Right lobe of liver (tissue), 6 donors: ENCODE data around the gene GATA1. TPM values are rescaled to one million over a fixed set of nuclear protein-coding genes. Genes with fewer than 3 reads are reported as not detected.

Experiments used
- ATAC-seq, 4 donors: fragments of 200-7000 bp; cut with Tn5 transposase; one replicate each; pipeline ENCODE4 v1.9.1; 2020; ENCODE audit warnings: mild to moderate bottlenecking in 4 of 4, moderate library complexity in 4 of 4
- DNase-seq, 3 donors: peaks; one replicate each; pipeline ENCODE4 v3.0.0-alpha.2; 2020
- H3K27ac ChIP-seq, 3 donors: fragments of 200-600 bp; one replicate each; pipeline ENCODE4 v1.8.0; 2022
- H3K27me3 ChIP-seq, 2 donors: fragments of 200-600 bp; one replicate each; pipeline ENCODE4 v1.8.0; 2022
- H3K36me3 ChIP-seq, 4 donors: fragments of 200-600 bp; sonication (generic) in 1 of 4; one replicate each; pipeline versions ENCODE4 v1.5.1 to v1.8.0; 2017 to 2022; ENCODE audit warnings: control low read depth in 1 of 4
- H3K4me1 ChIP-seq, 4 donors: fragments of 200-600 bp; sonication (generic) in 1 of 4; one replicate each; pipeline versions ENCODE4 v1.5.1 to v1.8.0; 2017 to 2022; ENCODE audit warnings: control low read depth in 1 of 4
- H3K4me3 ChIP-seq, 3 donors: fragments of 200-600 bp; one replicate each; pipeline ENCODE4 v1.8.0; 2022
- H3K9me3 ChIP-seq, 4 donors: fragments of 200-600 bp; sonication (generic) in 1 of 4; one replicate each; pipeline versions ENCODE4 v1.5.1 to v1.8.0; 2017 to 2022; ENCODE audit warnings: control low read depth in 1 of 4
- CTCF ChIP-seq, 4 donors: fragments of 200-600 bp in 3 of 4; fragments of 450-650 bp in 1 of 4; IDR thresholded peaks; one replicate each; pipeline versions ENCODE4 v1.5.1 to v1.8.0; 2016 to 2022; ENCODE audit warnings: antibody characterized with exemption in 4 of 4, mild to moderate bottlenecking in 2 of 4
- POLR2A ChIP-seq: fragments of 450-650 bp; IDR thresholded peaks from one replicate; pipeline ENCODE4 v1.6.1; 2017; ENCODE audit warnings: antibody characterized with exemption, mild to moderate bottlenecking
- WGBS: methylation state at CpG from one replicate; pipeline ENCODE4 v1.1.6; 2018; ENCODE audit warnings: low coverage, low lambda C conversion rate; ENCODE audit not compliant: insufficient coverage; ENCODE audit errors: missing lambda C conversion rate; 5-methylcytosine and 5-hydroxymethylcytosine counted together
- intact Hi-C, 2 donors: fragments of 100-400 bp; cut with DNase I; formaldehyde crosslinking; loops; one replicate each; pipeline versions ENCODE4 v1.11.2 to v1.14.1; 2022
- total RNA-seq, 6 experiments: library from RNA; depleted of rRNA in 2 of 6; stranded (reverse); fragments of >200 nt in 2 of 6; fragmentation: NEBNext Ultra II Directional in 3 of 6; extraction: Animal tissue kit (Norgen Biotek cat#: 25700) in 3 of 6; gene quantifications; one replicate each; pipeline versions ENCODE4 v1.1.0 to v1.2.4, GENCODE V29; 2016 to 2023
- donor health status: DM: no; HTN: yes; CAD: no.
- donor health status: DM: no; HTN: no; CAD: no.
- donor health status: DM: no; HTN: no; CAD: no.
- donor health status: DM: no; HTN: yes; CAD: no.
- donor health status: DM: no; HTN: yes; CAD: no.

Gene GATA1
- total RNA-seq, 6 experiments from 2014 or later = 0.37 to 1.2 TPM; not detected in 4

- ATAC-seq = no peak
- intact Hi-C loops = no loop called here
- Histone ChIP-seq H3K36me3 (no peaks in the 10 kb centered on the region), H3K9me3 (no peaks in the 10 kb centered on the region), H3K27ac (no peak overlapping the region), H3K27me3 (no peaks in the 10 kb centered on the region), H3K4me1 (no peaks in the 10 kb centered on the region), H3K4me3 (no peak overlapping the region)
- 52% methylated on average over 16 of the region's 58 CpGs for WGBS
- DNase-seq = no peak
- no peak for TF ChIP-seq POLR2A
- no peak for TF ChIP-seq CTCF (IDR thresholded peaks at IDR 0.05)
Measured at GRCh38 chrX:48831136-48831908, 44.9 kb downstream of the GATA1 start.

GRCh38 chrX:48831909-48832291 is 45.5 kb downstream of the GATA1 start:
- Histone ChIP-seq H3K27ac (no peak overlapping the region), H3K27me3 (no peaks in the 10 kb centered on the region), H3K4me1 (no peaks in the 10 kb centered on the region), H3K9me3 (no peaks in the 10 kb centered on the region), H3K36me3 (no peaks in the 10 kb centered on the region), H3K4me3 (no peak overlapping the region)
- no peak for DNase-seq
- TF ChIP-seq CTCF (IDR thresholded peaks at IDR 0.05) = no peak
- no peak for TF ChIP-seq POLR2A
- WGBS = 15% methylated on average over 4 of the region's 57 CpGs
- ATAC-seq = no peak
- intact Hi-C loops = no loop called here

- Histone ChIP-seq H3K9me3 (no peaks in the 10 kb centered on the region), H3K36me3 (no peaks in the 10 kb centered on the region), H3K27me3 (no peaks in the 10 kb centered on the region), H3K27ac (no peak overlapping the region), H3K4me1 (no peaks in the 10 kb centered on the region), H3K4me3 (no peak overlapping the region)
- intact Hi-C loops = no loop called here
- ATAC-seq (no peak), DNase-seq (no peak)
- no peak for TF ChIP-seq CTCF (IDR thresholded peaks at IDR 0.05)
- TF ChIP-seq POLR2A = no peak
- 50% methylated on average over 9 of the region's 9 CpGs for WGBS
Measured at GRCh38 chrX:48833542-48834138, 47.2 kb downstream of the GATA1 start.

- H3K4me1 ChIP-seq = no peaks in the 10 kb centered on the region
- ATAC-seq (no peak), DNase-seq (no peak)
- intact Hi-C loops = no loop called here
- WGBS = 21% methylated on average over 6 of the region's 7 CpGs
- H3K9me3 ChIP-seq = no peaks in the 10 kb centered on the region
- H3K27ac ChIP-seq = no peak overlapping the region
- no peak overlapping the region for H3K4me3 ChIP-seq
- no peaks in the 10 kb centered on the region for H3K36me3 ChIP-seq
- TF ChIP-seq POLR2A (no peak), CTCF (IDR thresholded peaks at IDR 0.05) (no peak)
- no peaks in the 10 kb centered on the region for H3K27me3 ChIP-seq
Measured at GRCh38 chrX:48834383-48834709, 48.0 kb downstream of the GATA1 start.
